ENCODE data around the gene OGFOD3. TPM values are rescaled to one million over a fixed set of nuclear protein-coding genes. Genes with fewer than 3 reads are reported as not detected.
"Not testable (repeated sequence)": the region's sequence is repeated elsewhere in the genome, so short reads cannot be mapped to it uniquely, and the experiment has no call there.

OGFOD3 gene
- total RNA-seq, 1 donor from 2014 or later, result 63.9 TPM

GRCh38 chr17:82415786-82416185 lies 2.6 kb downstream of the OGFOD3 start:
- no peak for DNase-seq (ENCODE audit: low read depth)
- TF ChIP-seq CTCF (conservative IDR thresholded peaks at IDR 0.05; ENCODE audit: low read depth, low read length), result no peak
- H3K4me3 ChIP-seq (ENCODE audit: low read depth, low read length), result no peak overlapping the region

- no peak for TF ChIP-seq CTCF (conservative IDR thresholded peaks at IDR 0.05; ENCODE audit: low read depth, low read length)
- no peak for DNase-seq (ENCODE audit: low read depth)
- H3K4me3 ChIP-seq (ENCODE audit: low read depth, low read length), result no peak overlapping the region
Observed at GRCh38 chr17:82415336-82415735, 3.0 kb downstream of the OGFOD3 start.

- DNase-seq (ENCODE audit: low read depth), result no peak
- TF ChIP-seq CTCF (conservative IDR thresholded peaks at IDR 0.05; ENCODE audit: low read depth, low read length), result peak; percentile 89
- no peak overlapping the region for H3K4me3 ChIP-seq (ENCODE audit: low read depth, low read length)
Observed at GRCh38 chr17:82414548-82415281, 3.7 kb downstream of the OGFOD3 start.

- no peak for DNase-seq (ENCODE audit: low read depth)
- TF ChIP-seq CTCF (conservative IDR thresholded peaks at IDR 0.05; ENCODE audit: low read depth, low read length), result no peak
Observed at GRCh38 chr17:82412535-82413520, 5.6 kb downstream of the OGFOD3 start.

GRCh38 chr17:82412081-82412480 lies 6.3 kb downstream of the OGFOD3 start:
- DNase-seq (ENCODE audit: low read depth), result not testable (repeated sequence)

More at GRCh38 chr17:82412535-82413520, 5.6 kb downstream of the OGFOD3 start:
- no peak overlapping the region for H3K4me3 ChIP-seq (ENCODE audit: low read depth, low read length)

GRCh38 chr17:82411396-82412053 lies 6.9 kb downstream of the OGFOD3 start:
- H3K4me3 ChIP-seq (ENCODE audit: low read depth, low read length), result no peak overlapping the region
- no peak for TF ChIP-seq CTCF (conservative IDR thresholded peaks at IDR 0.05; ENCODE audit: low read depth, low read length)

More at GRCh38 chr17:82412081-82412480, 6.3 kb downstream of the OGFOD3 start:
- not testable (repeated sequence) for H3K4me3 ChIP-seq (ENCODE audit: low read depth, low read length)

More at GRCh38 chr17:82411396-82412053, 6.9 kb downstream of the OGFOD3 start:
- no peak for DNase-seq (ENCODE audit: low read depth)
